Gastroesophageal sphincter (tissue), 4 donors: ENCODE results near the gene TBC1D7. TPM values are rescaled to one million over a fixed set of nuclear protein-coding genes. Genes with fewer than 3 reads are reported as not detected.
"Not testable (repeated sequence)": the region's sequence is repeated elsewhere in the genome, so short reads cannot be mapped to it uniquely, and the experiment has no call there.

Source experiments
- ATAC-seq: fragments of 150-250 bp; one replicate; pipeline ENCODE4 v1.9.1; 2016; ENCODE audit warnings: mild to moderate bottlenecking, moderate library complexity
- H3K27ac ChIP-seq, 4 donors: fragments of 200-600 bp; sonication (generic) in 3 of 4; 1 replicate in 3 of 4; 2 replicates in 1 of 4; pipeline ENCODE4 v1.5.1; 2016 to 2019
- H3K27me3 ChIP-seq: fragments of 200-600 bp; sonication (generic); one replicate; pipeline ENCODE4 v1.5.1; 2019
- H3K36me3 ChIP-seq, 2 donors: fragments of 200-600 bp; sonication (generic); one replicate each; pipeline ENCODE4 v1.5.1; 2019; ENCODE audit warnings: control low read depth in 1 of 2
- H3K4me1 ChIP-seq, 3 donors: fragments of 200-600 bp; sonication (generic); 1 replicate in 2 of 3; 2 replicates in 1 of 3; pipeline ENCODE4 v1.5.1; 2016 to 2019; ENCODE audit warnings: control low read depth in 2 of 3
- H3K4me3 ChIP-seq, 2 donors: fragments of 200-600 bp; sonication (generic); one replicate each; pipeline ENCODE4 v1.5.1; 2019; ENCODE audit warnings: mild to moderate bottlenecking in 1 of 2, moderate library complexity in 1 of 2
- H3K9me3 ChIP-seq, 3 donors: fragments of 200-600 bp; sonication (generic); one replicate each; pipeline ENCODE4 v1.5.1; 2017 to 2019; ENCODE audit warnings: control low read depth in 2 of 3
- EP300 ChIP-seq: sonication (generic); formaldehyde crosslinking; IDR thresholded peaks from one replicate; pipeline ENCODE4 v1.6.1; 2017; ENCODE audit warnings: antibody characterized with exemption, mild to moderate bottlenecking
- POLR2A ChIP-seq, 2 donors: fragments of 450-650 bp; IDR thresholded peaks; one replicate each; pipeline ENCODE4 v1.6.1; 2017; ENCODE audit warnings: antibody characterized with exemption in 2 of 2, mild to moderate bottlenecking in 2 of 2, moderate library complexity in 1 of 2
- POLR2AphosphoS5 ChIP-seq: sonication (generic); formaldehyde crosslinking; IDR thresholded peaks from one replicate; pipeline ENCODE4 v1.6.1; 2017; ENCODE audit warnings: antibody characterized with exemption
- WGBS, 2 donors: methylation state at CpG; one replicate each; pipeline ENCODE4 v1.1.5; 2018; ENCODE audit warnings: low coverage in 1 of 2; 5-methylcytosine and 5-hydroxymethylcytosine counted together
- total RNA-seq, 4 donors: library from RNA; depleted of rRNA; stranded (reverse); fragments of >200 nt; gene quantifications; one replicate each; pipeline ENCODE4 v1.1.0, GENCODE V29; 2016
- TF ChIP-seq, protein P1 (sequence below), 4 experiments: fragments of 200-600 bp in 2 of 4; fragments of 450-650 bp in 2 of 4; sonication (generic) in 1 of 4; IDR thresholded peaks; one replicate each; pipeline ENCODE4 v1.5.1; 2017 to 2019; ENCODE audit warnings: antibody characterized with exemption in 4 of 4, mild to moderate bottlenecking in 2 of 4, moderate library complexity in 2 of 4

Gene TBC1D7
- total RNA-seq, 4 donors from 2014 or later = 5.1 to 14.5 (median 7.3) TPM

DNA sequence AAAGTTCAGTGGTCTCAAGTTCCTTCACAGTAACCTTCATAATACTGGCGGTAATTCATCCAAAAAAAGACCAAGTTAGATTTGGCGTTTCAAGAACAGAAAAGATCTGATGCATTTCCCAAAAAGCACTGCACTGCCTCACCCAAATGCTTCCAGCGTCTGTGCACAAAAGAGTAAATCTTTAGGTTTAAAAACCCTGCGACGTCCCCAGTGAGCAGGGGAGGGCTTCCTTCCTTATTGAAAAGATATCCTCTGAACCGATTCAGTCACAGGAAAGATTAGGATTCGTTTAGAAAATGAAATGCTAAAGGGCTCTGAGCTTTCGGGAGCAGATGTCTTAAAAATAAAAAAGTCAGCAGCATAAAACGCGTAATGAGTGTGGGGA, 654 bp downstream of the TBC1D7 start:
- Histone ChIP-seq H3K27me3 (no peaks in the 10 kb centered on the region), H3K36me3 (peaks cover 0 to 31% of the 10 kb centered on the region in 2 donors), H3K4me1 (peaks cover 0 to 20% (median 4%) of the 10 kb centered on the region in 3 donors), H3K4me3 (peak overlapping the region; percentile 47 to 71), H3K27ac (peak overlapping the region; percentile 58 to 94 (median 90)), H3K9me3 (no peaks in the 10 kb centered on the region)
- WGBS, 2 donors = 1% methylated on average over 10 of the region's 10 CpGs
- no peak for TF ChIP-seq EP300
- TF ChIP-seq, protein P1, sequence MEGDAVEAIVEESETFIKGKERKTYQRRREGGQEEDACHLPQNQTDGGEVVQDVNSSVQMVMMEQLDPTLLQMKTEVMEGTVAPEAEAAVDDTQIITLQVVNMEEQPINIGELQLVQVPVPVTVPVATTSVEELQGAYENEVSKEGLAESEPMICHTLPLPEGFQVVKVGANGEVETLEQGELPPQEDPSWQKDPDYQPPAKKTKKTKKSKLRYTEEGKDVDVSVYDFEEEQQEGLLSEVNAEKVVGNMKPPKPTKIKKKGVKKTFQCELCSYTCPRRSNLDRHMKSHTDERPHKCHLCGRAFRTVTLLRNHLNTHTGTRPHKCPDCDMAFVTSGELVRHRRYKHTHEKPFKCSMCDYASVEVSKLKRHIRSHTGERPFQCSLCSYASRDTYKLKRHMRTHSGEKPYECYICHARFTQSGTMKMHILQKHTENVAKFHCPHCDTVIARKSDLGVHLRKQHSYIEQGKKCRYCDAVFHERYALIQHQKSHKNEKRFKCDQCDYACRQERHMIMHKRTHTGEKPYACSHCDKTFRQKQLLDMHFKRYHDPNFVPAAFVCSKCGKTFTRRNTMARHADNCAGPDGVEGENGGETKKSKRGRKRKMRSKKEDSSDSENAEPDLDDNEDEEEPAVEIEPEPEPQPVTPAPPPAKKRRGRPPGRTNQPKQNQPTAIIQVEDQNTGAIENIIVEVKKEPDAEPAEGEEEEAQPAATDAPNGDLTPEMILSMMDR (IDR thresholded peaks at IDR 0.05) = no peak
- TF ChIP-seq POLR2AphosphoS5 = no peak
- no peak for TF ChIP-seq POLR2A (IDR thresholded peaks at IDR 0.05)
- ATAC-seq = no peak

GRCh38 chr6:13326031-13326586, 2.2 kb downstream of the TBC1D7 start:
- H3K4me1 ChIP-seq = peaks cover 0 to 20% (median 4%) of the 10 kb centered on the region in 3 donors
- not testable (repeated sequence) for H3K27ac ChIP-seq, H3K27me3 ChIP-seq, H3K4me3 ChIP-seq, H3K9me3 ChIP-seq, ATAC-seq
- 83 to 91% methylated on average over 3 of the region's 3 CpGs for WGBS, 2 donors
- peaks cover 0 to 47% of the 10 kb centered on the region in 2 donors for H3K36me3 ChIP-seq

- no peaks in the 10 kb centered on the region for H3K9me3 ChIP-seq
- H3K27me3 ChIP-seq = no peaks in the 10 kb centered on the region
- TF ChIP-seq POLR2AphosphoS5 (no peak), POLR2A (IDR thresholded peaks at IDR 0.05) (no peak), EP300 (no peak)
- TF ChIP-seq, protein P1 (IDR thresholded peaks at IDR 0.05) = no peak
- 89 to 93% methylated on average over 4 to 5 of the region's 5 CpGs for WGBS, 2 donors
- H3K4me3 ChIP-seq = no peak overlapping the region
- no peak overlapping the region for H3K27ac ChIP-seq
- ATAC-seq = no peak
- no peaks in the 10 kb centered on the region for H3K4me1 ChIP-seq
- peaks cover 0 to 100% of the 10 kb centered on the region in 2 donors for H3K36me3 ChIP-seq
These were observed 8.3 kb downstream of the TBC1D7 start for GRCh38 chr6:13319891-13320564.

DNA sequence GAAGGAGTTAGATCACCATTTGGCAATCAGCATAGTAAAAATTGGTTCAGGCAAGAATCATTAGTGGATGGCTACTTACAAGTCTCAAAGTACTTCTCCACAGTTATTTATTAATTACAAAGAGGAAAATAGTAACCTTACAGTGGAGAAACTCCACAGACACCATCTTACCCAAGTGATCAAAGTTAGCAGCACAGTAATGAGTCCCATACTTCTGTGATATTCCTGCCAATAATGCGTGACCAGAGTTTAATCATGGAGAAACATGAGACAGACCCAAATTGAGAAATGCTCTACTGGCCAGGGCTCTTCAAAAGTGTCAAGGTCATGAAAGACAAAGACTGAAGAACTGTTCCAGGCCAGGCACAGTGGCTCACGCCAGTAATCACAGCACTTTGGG, 9.5 kb downstream of the TBC1D7 start:
- WGBS, 2 donors = 100% methylated on average over 1 to 2 of the region's 2 CpGs
- Histone ChIP-seq H3K4me1 (no peaks in the 10 kb centered on the region), H3K4me3 (no peak overlapping the region), H3K36me3 (peaks cover 0 to 100% of the 10 kb centered on the region in 2 donors), H3K27ac (no peak overlapping the region), H3K27me3 (no peaks in the 10 kb centered on the region), H3K9me3 (no peaks in the 10 kb centered on the region)
- TF ChIP-seq, protein P1 (IDR thresholded peaks at IDR 0.05) = no peak
- no peak for TF ChIP-seq POLR2A (IDR thresholded peaks at IDR 0.05)
- TF ChIP-seq POLR2AphosphoS5 = no peak
- no peak for TF ChIP-seq EP300
- no peak for ATAC-seq

DNA sequence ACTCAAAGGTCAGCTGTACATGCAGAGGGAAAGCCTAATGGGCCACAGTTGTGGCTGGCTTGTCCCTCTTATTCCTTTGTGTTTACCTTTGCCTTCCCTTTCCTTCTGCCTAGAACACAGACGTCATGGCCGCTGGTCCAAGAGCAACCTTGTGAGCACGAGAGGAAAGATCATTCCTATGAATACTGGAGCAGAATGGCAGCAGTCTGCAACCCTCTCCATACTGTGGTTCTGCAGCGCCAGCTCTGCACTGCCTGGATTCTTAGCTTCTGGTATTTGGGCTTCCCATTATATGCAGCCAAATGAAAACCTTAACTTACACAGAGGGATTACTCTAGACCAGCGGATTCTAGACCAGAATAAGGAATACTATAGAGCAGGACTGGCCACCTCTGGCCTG, 12.4 kb downstream of the TBC1D7 start:
- no peaks in the 10 kb centered on the region for H3K27me3 ChIP-seq
- 92 to 100% methylated on average over 1 to 2 of the region's 5 CpGs for WGBS, 2 donors
- peaks cover 0 to 94% of the 10 kb centered on the region in 2 donors for H3K36me3 ChIP-seq
- H3K9me3 ChIP-seq = no peaks in the 10 kb centered on the region
- no peak for TF ChIP-seq POLR2AphosphoS5
- TF ChIP-seq, protein P1 (IDR thresholded peaks at IDR 0.05) = no peak
- TF ChIP-seq POLR2A (IDR thresholded peaks at IDR 0.05) = no peak
- TF ChIP-seq EP300 = no peak
- no peaks in the 10 kb centered on the region for H3K4me1 ChIP-seq
- no peak overlapping the region for H3K27ac ChIP-seq
- H3K4me3 ChIP-seq = no peak overlapping the region
- ATAC-seq = no peak
